DMS114 treated with DMSO at 0.1 percent for 48 hours (cell line): Measurements from ENCODE around the gene FAM3D.

Experiments
- DNase-seq: peaks from one replicate; lab custom pipeline; 2025; ENCODE audit not compliant: unreplicated experiment; lab: John Stamatoyannopoulos, UW

FAM3D gene

GRCh38 chr3:58629629-58630028 is 36.9 kb downstream of the FAM3D start:
- no peak for DNase-seq

DNA sequence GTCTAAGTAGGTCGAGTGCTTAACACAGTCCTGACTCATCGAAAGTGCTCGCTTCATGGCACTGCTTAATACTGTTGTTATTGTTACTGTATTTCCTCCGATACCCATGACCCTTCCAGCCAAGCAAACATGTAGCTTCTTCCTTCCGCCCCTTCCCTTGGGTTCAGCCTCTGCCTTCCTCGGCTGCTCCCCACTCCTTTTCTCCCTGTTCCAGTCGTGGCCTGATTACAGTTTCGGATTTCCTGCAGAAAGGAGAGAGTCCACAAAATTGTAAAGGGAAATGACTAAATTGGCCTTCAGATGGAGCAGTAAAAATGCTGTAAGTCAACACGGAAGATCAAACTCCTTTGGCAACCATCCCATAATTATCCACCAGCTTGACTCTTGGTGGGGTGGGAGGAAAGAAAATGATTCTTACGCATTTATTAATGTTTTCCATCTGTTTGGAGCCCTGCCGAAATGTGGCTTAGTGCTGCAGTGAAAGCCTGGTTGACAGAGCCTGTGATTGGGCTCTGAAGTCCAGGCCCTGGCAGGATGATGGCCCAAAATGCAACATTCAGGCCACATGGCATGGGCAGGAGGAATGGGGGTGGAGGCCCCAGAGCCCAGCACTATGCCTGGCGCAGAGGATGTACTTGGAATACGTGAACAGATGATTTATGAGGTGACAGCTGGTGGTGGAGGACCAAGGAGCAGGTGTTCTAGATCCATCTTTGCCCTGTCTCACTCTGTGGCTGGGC is 37.6 kb downstream of the FAM3D start:
- no peak for DNase-seq

- DNase-seq, result no peak
Measured at GRCh38 chr3:58627941-58628340, 38.6 kb downstream of the FAM3D start.

GRCh38 chr3:58627570-58627885 is 39.0 kb downstream of the FAM3D start:
- DNase-seq, result no peak

- no peak for DNase-seq
Measured at GRCh38 chr3:58626841-58627569, 39.6 kb downstream of the FAM3D start.

DNA sequence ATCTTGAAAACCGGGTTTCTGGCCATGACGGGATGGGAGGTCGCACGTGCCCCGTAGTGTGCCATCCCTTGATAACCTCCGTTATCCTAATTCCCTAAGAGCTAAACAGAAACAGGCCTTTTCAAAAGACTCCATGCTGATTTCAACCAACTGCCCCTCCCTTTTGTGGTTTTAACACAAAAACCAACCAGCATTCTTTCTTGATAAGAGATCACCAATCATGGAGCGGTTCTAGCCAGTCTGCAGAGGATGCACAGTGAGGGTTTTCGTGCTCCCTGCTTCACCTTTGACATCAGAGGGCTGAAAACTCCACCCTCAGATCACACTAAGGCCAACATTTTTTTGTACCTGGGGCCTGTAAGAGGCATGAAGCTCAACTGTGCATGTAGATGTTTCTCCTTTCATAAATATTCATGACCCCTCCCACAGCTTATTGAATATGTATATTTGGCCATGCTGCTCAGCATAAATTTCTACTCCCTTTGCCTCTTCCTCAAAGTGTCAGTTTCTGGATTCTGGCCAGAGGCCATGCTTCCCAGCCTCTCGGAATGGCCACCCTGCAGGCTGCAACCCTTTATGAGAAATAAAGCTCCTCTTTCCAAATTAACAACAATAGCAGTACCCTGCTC is 41.3 kb downstream of the FAM3D start:
- DNase-seq, result no peak

DNA sequence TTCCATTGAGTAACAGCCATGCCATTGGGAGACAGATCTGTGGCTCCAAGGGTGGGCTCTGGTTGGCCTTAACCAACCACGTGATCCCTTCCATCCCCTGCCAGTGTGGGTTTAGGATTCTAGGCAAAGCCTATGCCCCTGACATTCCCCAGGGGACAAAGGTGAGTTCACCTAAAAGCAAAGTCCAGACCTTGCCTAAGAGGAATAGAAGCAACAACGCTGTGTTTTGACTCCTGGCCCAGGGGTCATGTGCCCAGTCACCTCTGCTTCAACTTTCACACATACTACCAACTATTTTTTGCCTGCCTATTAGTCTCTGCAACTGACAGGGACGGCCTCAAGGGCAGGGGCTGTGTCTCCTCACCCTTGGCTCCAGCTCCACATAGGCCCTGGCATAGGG is 42.0 kb downstream of the FAM3D start:
- DNase-seq, result no peak

GRCh38 chr3:58623961-58624360 is 42.6 kb downstream of the FAM3D start:
- no peak for DNase-seq

GRCh38 chr3:58623478-58623877 is 43.1 kb downstream of the FAM3D start:
- no peak for DNase-seq

- DNase-seq, result no peak
Measured at GRCh38 chr3:58622892-58623291, 43.7 kb downstream of the FAM3D start.

GRCh38 chr3:58622436-58622835 is 44.1 kb downstream of the FAM3D start:
- no peak for DNase-seq

DNA sequence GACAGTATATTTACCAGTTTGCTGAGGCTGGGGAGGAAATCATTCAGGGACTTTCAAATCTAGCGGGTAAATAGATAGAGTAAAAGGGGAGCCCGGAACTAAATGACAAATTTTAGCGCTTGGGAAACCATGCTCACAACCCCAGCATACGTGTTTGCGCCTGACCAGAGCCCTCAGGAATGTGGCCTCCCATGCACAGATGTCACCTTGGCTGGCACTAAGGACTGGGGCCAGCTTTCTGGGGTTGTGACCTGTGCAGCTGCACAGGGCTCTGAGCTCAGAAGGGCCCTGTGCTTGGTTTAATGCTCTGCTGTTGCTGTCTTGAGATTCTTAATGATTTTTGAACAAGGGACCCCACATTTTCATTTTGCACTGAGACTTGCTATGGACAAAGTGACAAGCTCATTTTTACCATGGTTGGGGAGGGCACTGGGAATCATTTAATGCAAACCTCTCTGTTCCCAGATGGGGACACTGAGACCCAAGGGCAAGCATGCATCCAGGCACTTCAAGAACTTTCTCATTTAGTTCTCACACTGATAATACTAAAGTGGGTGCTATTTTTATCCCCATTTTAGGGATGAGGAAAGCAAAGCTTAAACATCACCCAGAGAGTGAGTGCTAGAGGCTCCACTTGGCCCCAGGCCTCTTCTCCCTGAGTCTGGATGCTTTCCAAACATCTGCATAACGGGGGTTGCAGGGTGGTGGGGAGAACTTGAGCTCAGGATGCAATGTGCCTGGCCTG is 45.3 kb downstream of the FAM3D start:
- no peak for DNase-seq

DNA sequence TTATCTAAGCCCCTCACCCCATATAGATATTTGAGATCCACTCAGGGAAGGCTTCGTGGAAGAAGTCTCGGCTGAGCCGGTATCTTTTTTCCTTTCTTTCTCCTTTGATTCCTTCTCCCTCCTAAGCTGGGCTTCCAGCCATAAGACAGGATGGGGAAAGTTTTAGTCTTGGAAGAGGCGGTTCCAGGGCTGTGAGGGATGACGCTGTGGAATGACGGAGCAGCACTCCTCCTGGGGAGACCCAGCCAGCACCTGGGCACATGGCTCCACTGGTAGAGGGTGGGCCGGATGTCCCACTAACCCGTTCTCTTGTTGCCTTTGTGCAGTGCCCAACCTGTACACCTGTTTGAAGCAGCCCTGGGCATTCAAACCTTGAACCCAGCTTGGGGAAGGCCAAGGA is 46.2 kb downstream of the FAM3D start:
- no peak for DNase-seq

DNA sequence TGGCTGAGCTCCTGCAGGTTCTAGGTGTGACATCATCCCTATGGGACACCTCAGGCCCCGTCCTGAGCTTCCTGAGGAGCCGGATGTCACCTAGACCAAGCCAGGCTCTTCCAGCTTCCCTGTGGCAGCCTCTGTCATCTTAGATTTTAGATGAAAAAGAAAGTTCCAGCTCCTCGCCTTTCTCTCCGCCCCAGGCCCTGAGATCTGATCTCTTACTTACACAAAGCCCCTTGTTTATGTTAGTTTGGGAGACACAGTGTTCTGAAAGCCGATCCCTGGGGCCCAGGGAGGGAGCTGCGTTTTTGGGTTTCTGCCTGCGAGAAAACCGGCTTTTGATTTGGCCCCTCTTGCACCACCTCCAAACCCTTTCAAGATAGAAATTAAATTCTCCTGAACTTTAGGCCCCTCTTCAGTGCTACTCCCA is 49.2 kb downstream of the FAM3D start:
- DNase-seq, result no peak

GRCh38 chr3:58613236-58614132 is 53.1 kb downstream of the FAM3D start:
- no peak for DNase-seq

DNA sequence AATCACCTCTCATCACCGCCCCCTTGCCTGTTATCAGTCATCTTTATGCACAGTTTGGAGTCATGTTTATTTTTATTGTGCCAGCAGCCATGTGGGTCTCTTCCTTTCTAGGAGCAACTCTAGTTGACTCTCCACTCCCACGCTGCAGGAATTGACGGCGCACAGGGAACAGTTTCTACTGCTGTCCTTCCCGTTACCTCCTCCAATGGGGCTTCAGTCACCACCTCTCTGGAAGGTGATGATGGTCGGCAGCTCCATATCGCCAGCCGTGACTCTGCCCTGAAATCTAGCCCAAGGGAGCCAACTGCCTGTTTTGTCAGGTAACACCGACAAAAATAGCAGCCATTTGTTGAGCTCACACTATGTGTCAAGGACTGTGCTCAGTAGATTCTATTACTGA is 53.7 kb downstream of the FAM3D start:
- DNase-seq, result no peak

DNA sequence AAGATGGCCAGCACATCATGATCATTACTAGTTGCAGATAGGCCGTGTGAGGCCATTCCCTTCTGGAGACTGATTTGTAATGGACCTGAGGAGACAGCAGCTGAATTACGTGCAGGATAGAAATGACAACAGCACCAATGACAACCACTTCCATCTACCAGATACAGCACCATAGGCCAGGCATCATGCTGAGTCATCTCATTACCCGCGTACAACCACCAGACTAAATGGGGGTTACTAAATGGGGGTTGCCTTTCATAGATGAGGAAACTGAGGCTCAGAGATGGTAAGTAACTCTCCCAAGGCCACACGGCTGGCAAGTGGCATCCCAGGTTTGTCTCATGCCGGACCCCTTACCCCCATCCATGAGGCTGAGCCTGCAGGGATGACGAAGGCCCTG is 56.6 kb downstream of the FAM3D start:
- no peak for DNase-seq

DNA sequence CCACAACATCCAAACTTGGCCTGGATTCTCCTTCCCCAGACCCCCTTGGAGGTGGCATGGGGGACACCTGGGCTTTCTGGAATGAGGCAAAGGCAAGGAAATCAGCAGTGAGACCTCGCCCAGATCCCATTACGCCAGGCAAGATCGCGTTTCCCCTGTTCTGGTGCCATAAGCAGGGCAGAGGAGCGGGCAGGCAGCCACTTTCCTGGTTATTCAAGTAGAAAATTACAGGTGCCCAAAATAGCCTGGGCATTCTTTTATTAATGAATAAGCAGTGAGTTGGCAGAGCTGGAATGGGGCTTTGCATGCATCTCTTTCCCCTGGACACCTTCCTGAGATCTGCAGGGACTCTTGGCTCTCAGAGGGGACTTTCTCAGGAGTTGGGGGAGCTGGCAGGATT is 57.9 kb downstream of the FAM3D start:
- no peak for DNase-seq

DNA sequence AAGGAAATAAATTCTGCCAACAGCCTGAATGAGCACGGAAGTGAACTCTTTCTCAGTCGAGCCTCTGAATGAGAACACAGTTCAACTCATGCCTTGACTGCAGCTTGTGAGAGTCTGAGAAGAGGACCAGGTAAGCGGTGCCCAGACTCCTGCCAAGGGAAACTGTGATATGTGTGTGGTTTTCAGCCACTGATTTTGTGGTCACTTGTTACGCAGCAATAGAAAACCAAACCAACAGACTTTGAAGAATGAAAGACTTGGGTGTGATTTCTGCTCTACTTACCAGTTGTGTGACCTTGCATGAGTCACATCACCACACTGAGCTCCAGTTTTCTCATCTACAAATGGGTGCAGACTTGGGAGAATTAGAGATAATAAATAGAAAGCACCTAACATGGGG is 58.8 kb downstream of the FAM3D start:
- DNase-seq, result no peak

DNA sequence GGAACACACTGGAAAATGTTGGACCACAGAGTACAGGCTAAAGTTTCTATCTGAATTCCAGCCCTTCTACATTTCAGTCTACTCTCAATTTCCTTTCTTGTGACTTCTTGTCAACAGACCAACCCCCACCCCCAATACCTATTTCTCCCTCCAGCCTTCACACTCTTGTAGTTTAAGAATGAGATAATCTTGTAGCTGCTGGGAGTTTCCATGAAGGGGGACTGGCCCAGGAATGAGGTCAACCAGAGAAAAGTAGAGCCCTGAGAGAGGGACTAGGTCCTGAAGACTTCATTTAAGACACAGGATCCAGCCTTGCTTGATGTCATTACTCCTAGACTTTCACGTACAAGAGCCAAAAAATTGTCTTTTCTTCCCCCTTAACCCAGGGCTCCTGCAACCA is 59.9 kb downstream of the FAM3D start:
- DNase-seq, result no peak

- no peak for DNase-seq
Measured at GRCh38 chr3:58604031-58604430, 62.5 kb downstream of the FAM3D start.
